Ovary (tissue), 3 donors: ENCODE results near the gene RAB40C.

Experiments used
- EP300 ChIP-seq: sonication (generic); formaldehyde crosslinking; IDR thresholded peaks from one replicate; pipeline ENCODE4 v1.6.1; 2017; ENCODE audit warnings: antibody characterized with exemption
- POLR2A ChIP-seq: fragments of 450-650 bp; IDR thresholded peaks from one replicate; pipeline ENCODE4 v1.6.1; 2017; ENCODE audit warnings: antibody characterized with exemption, mild to moderate bottlenecking, moderate library complexity
- TF ChIP-seq, protein P1 (sequence below), 3 donors: fragments of 450-650 bp in 2 of 3; fragments of 200-600 bp in 1 of 3; IDR thresholded peaks; one replicate each; pipeline versions ENCODE4 v1.5.1 to v1.8.0; 2016 to 2022; ENCODE audit warnings: antibody characterized with exemption in 3 of 3, mild to moderate bottlenecking in 1 of 3
- donor health status: DM: no; HTN: no; CAD: no.

GRCh38 chr16:609984-610383, 20.1 kb downstream of the RAB40C start:
- TF ChIP-seq, protein P1, sequence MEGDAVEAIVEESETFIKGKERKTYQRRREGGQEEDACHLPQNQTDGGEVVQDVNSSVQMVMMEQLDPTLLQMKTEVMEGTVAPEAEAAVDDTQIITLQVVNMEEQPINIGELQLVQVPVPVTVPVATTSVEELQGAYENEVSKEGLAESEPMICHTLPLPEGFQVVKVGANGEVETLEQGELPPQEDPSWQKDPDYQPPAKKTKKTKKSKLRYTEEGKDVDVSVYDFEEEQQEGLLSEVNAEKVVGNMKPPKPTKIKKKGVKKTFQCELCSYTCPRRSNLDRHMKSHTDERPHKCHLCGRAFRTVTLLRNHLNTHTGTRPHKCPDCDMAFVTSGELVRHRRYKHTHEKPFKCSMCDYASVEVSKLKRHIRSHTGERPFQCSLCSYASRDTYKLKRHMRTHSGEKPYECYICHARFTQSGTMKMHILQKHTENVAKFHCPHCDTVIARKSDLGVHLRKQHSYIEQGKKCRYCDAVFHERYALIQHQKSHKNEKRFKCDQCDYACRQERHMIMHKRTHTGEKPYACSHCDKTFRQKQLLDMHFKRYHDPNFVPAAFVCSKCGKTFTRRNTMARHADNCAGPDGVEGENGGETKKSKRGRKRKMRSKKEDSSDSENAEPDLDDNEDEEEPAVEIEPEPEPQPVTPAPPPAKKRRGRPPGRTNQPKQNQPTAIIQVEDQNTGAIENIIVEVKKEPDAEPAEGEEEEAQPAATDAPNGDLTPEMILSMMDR (IDR thresholded peaks at IDR 0.05) = no peak
- TF ChIP-seq POLR2A = no peak
- TF ChIP-seq EP300 = no peak
